Kidney (tissue), 22 donors: Measurements from ENCODE around the gene MPDU1. TPM values are rescaled to one million over a fixed set of nuclear protein-coding genes. Genes with fewer than 3 reads are reported as not detected.

Experiments
- DNase-seq, 5 donors: peaks; one replicate each; pipeline ENCODE4 v3.0.0-alpha.2; 2013 to 2020
- FAIRE-seq: peaks from 2 replicates; lab custom pipeline; 2012; peaks lifted over from hg19 to GRCh38; lab: Jason Lieb, UNC
- H3K27ac ChIP-seq, 2 donors: one replicate each; pipeline ENCODE4 v1.7.0; 2013; ENCODE audit warnings: low read depth in 2 of 2, low read length in 2 of 2, inconsistent platforms in 1 of 2
- H3K27me3 ChIP-seq: one replicate; pipeline ENCODE4 v1.7.1; 2013; ENCODE audit warnings: low read length, inconsistent platforms; ENCODE audit not compliant: control insufficient read depth, insufficient read depth
- H3K36me3 ChIP-seq, 3 donors: one replicate each; pipeline versions ENCODE4 v1.7.0 to v1.7.1; 2013; ENCODE audit warnings: low read length in 3 of 3, control low read depth in 1 of 3, inconsistent platforms in 1 of 3; ENCODE audit not compliant: insufficient read depth in 3 of 3, control insufficient read depth in 2 of 3
- H3K4me1 ChIP-seq, 3 donors: one replicate each; pipeline versions ENCODE4 v1.7.0 to v1.7.1; 2013; ENCODE audit warnings: low read length in 3 of 3, inconsistent platforms in 1 of 3, low read depth in 1 of 3; ENCODE audit not compliant: control insufficient read depth in 2 of 3, insufficient read depth in 2 of 3
- H3K4me3 ChIP-seq, 3 donors: one replicate each; pipeline versions ENCODE4 v1.7.0 to v1.8.1; 2013; ENCODE audit warnings: low read length in 3 of 3, control low read depth in 1 of 3, inconsistent platforms in 1 of 3
- H3K9ac ChIP-seq, 3 donors: one replicate each; pipeline versions ENCODE4 v1.7.0 to v1.7.1; 2013; ENCODE audit warnings: low read length in 3 of 3, control low read depth in 1 of 3, inconsistent platforms in 1 of 3
- H3K9me3 ChIP-seq, 3 donors: one replicate each; pipeline versions ENCODE4 v1.7.0 to v1.7.1; 2013; ENCODE audit warnings: low read length in 3 of 3, control low read depth in 1 of 3, inconsistent platforms in 1 of 3; ENCODE audit not compliant: control insufficient read depth in 2 of 3, insufficient read depth in 1 of 3
- intact Hi-C: fragments of 100-400 bp; cut with DNase I; formaldehyde crosslinking; loops from one replicate; pipeline ENCODE4 v1.11.1; 2022
- long read RNA-seq, 10 donors: library from polyadenylated mRNA in 1 of 10; unstranded in 1 of 10; transcript quantifications; one replicate each; pipeline ENCODE4 v2.0.0 and lab custom pipeline, GENCODE V29; 2021 to 2026
- polyA plus RNA-seq: library from polyadenylated mRNA; stranded (reverse); fragments of 350-450 nt; fragmentation: Illumina TruSeq; extraction: RNeasy Lipid Tissue Mini Kit (QIAGEN cat#74804); gene quantifications from one replicate; pipeline ENCODE4 v1.2.3, GENCODE V29; 2014; ENCODE audit warnings: low read depth, low replicate concordance; ENCODE audit not compliant: insufficient read depth
- total RNA-seq: library from RNA; stranded (reverse); fragmentation: NEBNext Ultra II Directional; extraction: Animal tissue kit (Norgen Biotek cat#: 25700); gene quantifications from one replicate; pipeline ENCODE4 v1.2.1, GENCODE V29; 2021
- TF ChIP-seq, protein P1 (sequence below): IDR thresholded peaks from 3 replicates; pipeline ENCODE4 v1.5.1; 2012; ENCODE audit warnings: mild to moderate bottlenecking, moderate library complexity, borderline replicate concordance; ENCODE audit not compliant: insufficient read depth; ENCODE audit errors: extremely low read depth
- donor health status: control.
- donor health status: control.
- donor health status: control.
- donor health status: control.
- donor health status: control.
- donor health status: DM: yes; HTN: yes; CAD: no.
- donor health status: Normal renal cell carcinoma (clear cell type).

MPDU1 gene
- total RNA-seq (54.2 TPM), polyA plus RNA-seq (145 TPM)
- long read RNA-seq, donor 1, transcript MPDU1-208 (2 exons, 1,195 nt): minor isoform, 9 of 52 reads
- long read RNA-seq, donor 1, transcript MPDU1-201 (7 exons, 1,601 nt): major isoform, 22 of 52 reads
- long read RNA-seq, donor 1, partial matches to known transcripts: 14 of 52 reads
- long read RNA-seq, donor 1, other reads (novel, unspliced or antisense): 0 of 52 reads
- long read RNA-seq, donor 2, transcript MPDU1-201 (7 exons, 1,601 nt): major isoform, 34 of 57 reads
- long read RNA-seq, donor 2, partial matches to known transcripts: 18 of 57 reads
- long read RNA-seq, donor 2, other reads (novel, unspliced or antisense): 0 of 57 reads
- long read RNA-seq, donor 3, transcript MPDU1-201 (7 exons, 1,601 nt): major isoform, 43 of 88 reads
- long read RNA-seq, donor 3, partial matches to known transcripts: 36 of 88 reads
- long read RNA-seq, donor 3, other reads (novel, unspliced or antisense): 0 of 88 reads
- long read RNA-seq, donor 4, transcript MPDU1-201 (7 exons, 1,601 nt): major isoform, 14 of 22 reads
- long read RNA-seq, donor 4, partial matches to known transcripts: 0 of 22 reads
- long read RNA-seq, donor 4, other reads (novel, unspliced or antisense): 0 of 22 reads
- long read RNA-seq, donor 5, partial matches to known transcripts: 0 of 5 reads
- long read RNA-seq, donor 5, other reads (novel, unspliced or antisense): 0 of 5 reads
- long read RNA-seq, donor 6, transcript MPDU1-208 (2 exons, 1,195 nt): minor isoform, 7 of 145 reads
- long read RNA-seq, donor 6, transcript MPDU1-201 (7 exons, 1,601 nt): major isoform, 74 of 145 reads
- long read RNA-seq, donor 6, partial matches to known transcripts: 57 of 145 reads
- long read RNA-seq, donor 6, other reads (novel, unspliced or antisense): 0 of 145 reads
- long read RNA-seq, donor 7, transcript MPDU1-201 (7 exons, 1,601 nt): major isoform, 7 of 27 reads
- long read RNA-seq, donor 7, partial matches to known transcripts: 3 of 27 reads
- long read RNA-seq, donor 7, other reads (novel, unspliced or antisense): 10 of 27 reads
- long read RNA-seq, donor 8, transcript MPDU1-201 (7 exons, 1,601 nt): major isoform, 36 of 103 reads
- long read RNA-seq, donor 8, transcript MPDU1-208 (2 exons, 1,195 nt): minor isoform, 10 of 103 reads
- long read RNA-seq, donor 8, partial matches to known transcripts: 45 of 103 reads
- long read RNA-seq, donor 8, other reads (novel, unspliced or antisense): 0 of 103 reads
- long read RNA-seq, donor 9, transcript MPDU1-201 (7 exons, 1,601 nt): major isoform, 25 of 31 reads
- long read RNA-seq, donor 9, partial matches to known transcripts: 0 of 31 reads
- long read RNA-seq, donor 9, other reads (novel, unspliced or antisense): 0 of 31 reads
- long read RNA-seq, donor 10, transcript MPDU1-201 (7 exons, 1,601 nt): major isoform, 21 of 36 reads
- long read RNA-seq, donor 10, partial matches to known transcripts: 0 of 36 reads
- long read RNA-seq, donor 10, other reads (novel, unspliced or antisense): 5 of 36 reads

GRCh38 chr17:7583253-7584109, at the start of gene MPDU1:
MPDU1 (plus strand) TSS chr17:7583852; CDS start chr17:7583863, 11 bp downstream.
- Histone ChIP-seq H3K27ac (peak within 1 kb of the TSS; percentile 98 to 99), H3K4me1 (peaks cover 0 to 40% (median 37%) of the 10 kb centered on the region in 3 donors), H3K9ac (peak within 1 kb of the TSS; percentile 91 to 97 (median 95)), H3K27me3 (no peaks in the 10 kb centered on the region), H3K4me3 (peak within 1 kb of the TSS; percentile 98 to 99 (median 99)), H3K36me3 (peaks cover 0 to 13% (median 5%) of the 10 kb centered on the region in 3 donors), H3K9me3 (no peaks in the 10 kb centered on the region)
- DNase-seq: peak; percentile 99
- TF ChIP-seq, protein P1, sequence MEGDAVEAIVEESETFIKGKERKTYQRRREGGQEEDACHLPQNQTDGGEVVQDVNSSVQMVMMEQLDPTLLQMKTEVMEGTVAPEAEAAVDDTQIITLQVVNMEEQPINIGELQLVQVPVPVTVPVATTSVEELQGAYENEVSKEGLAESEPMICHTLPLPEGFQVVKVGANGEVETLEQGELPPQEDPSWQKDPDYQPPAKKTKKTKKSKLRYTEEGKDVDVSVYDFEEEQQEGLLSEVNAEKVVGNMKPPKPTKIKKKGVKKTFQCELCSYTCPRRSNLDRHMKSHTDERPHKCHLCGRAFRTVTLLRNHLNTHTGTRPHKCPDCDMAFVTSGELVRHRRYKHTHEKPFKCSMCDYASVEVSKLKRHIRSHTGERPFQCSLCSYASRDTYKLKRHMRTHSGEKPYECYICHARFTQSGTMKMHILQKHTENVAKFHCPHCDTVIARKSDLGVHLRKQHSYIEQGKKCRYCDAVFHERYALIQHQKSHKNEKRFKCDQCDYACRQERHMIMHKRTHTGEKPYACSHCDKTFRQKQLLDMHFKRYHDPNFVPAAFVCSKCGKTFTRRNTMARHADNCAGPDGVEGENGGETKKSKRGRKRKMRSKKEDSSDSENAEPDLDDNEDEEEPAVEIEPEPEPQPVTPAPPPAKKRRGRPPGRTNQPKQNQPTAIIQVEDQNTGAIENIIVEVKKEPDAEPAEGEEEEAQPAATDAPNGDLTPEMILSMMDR: no peak
- FAIRE-seq: peak; percentile 39
- intact Hi-C loops: no loop called here

- peaks cover 0 to 7% (median 0%) of the 10 kb centered on the region in 3 donors for H3K9me3 ChIP-seq
- peak in 1 of 5 donors; percentile 19 for DNase-seq
- peak overlapping the region in 1 of 2 donors; percentile 75 for H3K27ac ChIP-seq
- H3K4me3 ChIP-seq: no peak overlapping the region
- H3K27me3 ChIP-seq: no peaks in the 10 kb centered on the region
- no peaks in the 10 kb centered on the region for H3K36me3 ChIP-seq
- TF ChIP-seq, protein P1: no peak
- FAIRE-seq: no peak
- intact Hi-C loops: no loop called here
- H3K9ac ChIP-seq: no peak overlapping the region
- H3K4me1 ChIP-seq: peaks cover 0 to 3% (median under 1%) of the 10 kb centered on the region in 3 donors
Measured at GRCh38 chr17:7538050-7538449, 45.6 kb upstream of the MPDU1 start.
